ENCODE data around the gene SNAP29.
"Not testable (repeated sequence)": the region's sequence is repeated elsewhere in the genome, so short reads cannot be mapped to it uniquely, and the experiment has no call there.

Gene SNAP29

GRCh38 chr22:20928573-20928967 is 69.8 kb downstream of the SNAP29 start:
- Histone ChIP-seq H3K4me2 (ENCODE audit: low read depth, low read length) (no peak overlapping the region), H3K9ac (ENCODE audit: low read length) (no peak overlapping the region), H3K27me3 (replicated peaks; ENCODE audit: insufficient read depth, low read length) (no peaks in the 10 kb centered on the region), H3K79me2 (ENCODE audit: low read length) (peaks cover 98% of the 10 kb centered on the region), H3K4me1 (ENCODE audit: low read length) (no peaks in the 10 kb centered on the region), H3F3A (ENCODE audit: insufficient read depth, low read length) (no peaks in the 10 kb centered on the region), H3K36me3 (replicated peaks; ENCODE audit: insufficient read depth, low read length) (no peaks in the 10 kb centered on the region), H2AFZ (ENCODE audit: low read length) (no peak overlapping the region), H3K27ac (ENCODE audit: low read length) (no peak overlapping the region), H4K20me1 (ENCODE audit: insufficient read depth, low read length) (peaks cover 68% of the 10 kb centered on the region), H3K4me3 (ENCODE audit: low read length) (no peak overlapping the region), H3K9me2 (replicated peaks; ENCODE audit: insufficient read depth, low read length) (no peaks in the 10 kb centered on the region), H3K9me3 (replicated peaks; ENCODE audit: insufficient read depth, low read length) (no peaks in the 10 kb centered on the region)
- no peak for DNase-seq
- TF ChIP-seq, protein P1, sequence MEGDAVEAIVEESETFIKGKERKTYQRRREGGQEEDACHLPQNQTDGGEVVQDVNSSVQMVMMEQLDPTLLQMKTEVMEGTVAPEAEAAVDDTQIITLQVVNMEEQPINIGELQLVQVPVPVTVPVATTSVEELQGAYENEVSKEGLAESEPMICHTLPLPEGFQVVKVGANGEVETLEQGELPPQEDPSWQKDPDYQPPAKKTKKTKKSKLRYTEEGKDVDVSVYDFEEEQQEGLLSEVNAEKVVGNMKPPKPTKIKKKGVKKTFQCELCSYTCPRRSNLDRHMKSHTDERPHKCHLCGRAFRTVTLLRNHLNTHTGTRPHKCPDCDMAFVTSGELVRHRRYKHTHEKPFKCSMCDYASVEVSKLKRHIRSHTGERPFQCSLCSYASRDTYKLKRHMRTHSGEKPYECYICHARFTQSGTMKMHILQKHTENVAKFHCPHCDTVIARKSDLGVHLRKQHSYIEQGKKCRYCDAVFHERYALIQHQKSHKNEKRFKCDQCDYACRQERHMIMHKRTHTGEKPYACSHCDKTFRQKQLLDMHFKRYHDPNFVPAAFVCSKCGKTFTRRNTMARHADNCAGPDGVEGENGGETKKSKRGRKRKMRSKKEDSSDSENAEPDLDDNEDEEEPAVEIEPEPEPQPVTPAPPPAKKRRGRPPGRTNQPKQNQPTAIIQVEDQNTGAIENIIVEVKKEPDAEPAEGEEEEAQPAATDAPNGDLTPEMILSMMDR (IDR thresholded peaks at IDR 0.05; ENCODE audit: low read length): no peak
- TF ChIP-seq EZH2 (optimal IDR thresholded peaks at IDR 0.05; ENCODE audit: low read depth, low read length) (no peak), EZH2phosphoT487 (IDR thresholded peaks at IDR 0.05; ENCODE audit: low read length) (no peak)

GRCh38 chr22:20930004-20930403 is 71.2 kb downstream of the SNAP29 start:
- DNase-seq: no peak
- Histone ChIP-seq H3K4me3 (ENCODE audit: low read length) (no peak overlapping the region), H3K9me3 (replicated peaks; ENCODE audit: insufficient read depth, low read length) (no peaks in the 10 kb centered on the region), H3K27ac (ENCODE audit: low read length) (no peak overlapping the region), H3K4me1 (ENCODE audit: low read length) (no peaks in the 10 kb centered on the region), H3K4me2 (ENCODE audit: low read depth, low read length) (no peak overlapping the region), H3K79me2 (ENCODE audit: low read length) (peaks cover 98% of the 10 kb centered on the region), H3K9ac (ENCODE audit: low read length) (no peak overlapping the region), H3K9me2 (replicated peaks; ENCODE audit: insufficient read depth, low read length) (no peaks in the 10 kb centered on the region), H3K27me3 (replicated peaks; ENCODE audit: insufficient read depth, low read length) (no peaks in the 10 kb centered on the region), H2AFZ (ENCODE audit: low read length) (no peak overlapping the region), H3K36me3 (replicated peaks; ENCODE audit: insufficient read depth, low read length) (0 out of 2 replicates have a peak, but pooled peaks cover 8% of the 10 kb centered on the region), H4K20me1 (ENCODE audit: insufficient read depth, low read length) (peaks cover 65% of the 10 kb centered on the region), H3F3A (ENCODE audit: insufficient read depth, low read length) (no peaks in the 10 kb centered on the region)
- TF ChIP-seq EZH2 (optimal IDR thresholded peaks at IDR 0.05; ENCODE audit: low read depth, low read length): no peak
- TF ChIP-seq, protein P1 (IDR thresholded peaks at IDR 0.05; ENCODE audit: low read length): no peak
- no peak for TF ChIP-seq EZH2phosphoT487 (IDR thresholded peaks at IDR 0.05; ENCODE audit: low read length)

GRCh38 chr22:20930435-20930834 is 71.6 kb downstream of the SNAP29 start:
- not testable (repeated sequence) for H3K36me3 ChIP-seq (replicated peaks; ENCODE audit: insufficient read depth, low read length); H2AFZ ChIP-seq (ENCODE audit: low read length); H3K9ac ChIP-seq (ENCODE audit: low read length); H3K9me2 ChIP-seq (replicated peaks; ENCODE audit: insufficient read depth, low read length); H3K9me3 ChIP-seq (replicated peaks; ENCODE audit: insufficient read depth, low read length); H3K27me3 ChIP-seq (replicated peaks; ENCODE audit: insufficient read depth, low read length); H3K4me1 ChIP-seq (ENCODE audit: low read length); DNase-seq; H3K4me2 ChIP-seq (ENCODE audit: low read depth, low read length); H3K4me3 ChIP-seq (ENCODE audit: low read length); H3K27ac ChIP-seq (ENCODE audit: low read length); H3F3A ChIP-seq (ENCODE audit: insufficient read depth, low read length)
- Histone ChIP-seq H4K20me1 (ENCODE audit: insufficient read depth, low read length) (peaks cover 63% of the 10 kb centered on the region), H3K79me2 (ENCODE audit: low read length) (peaks cover 98% of the 10 kb centered on the region)

GRCh38 chr22:20931126-20931654 is 72.4 kb downstream of the SNAP29 start:
- Histone ChIP-seq H3K4me1 (ENCODE audit: low read length) (no peaks in the 10 kb centered on the region), H3K9ac (ENCODE audit: low read length) (no peak overlapping the region), H3F3A (ENCODE audit: insufficient read depth, low read length) (no peaks in the 10 kb centered on the region), H3K9me2 (replicated peaks; ENCODE audit: insufficient read depth, low read length) (no peaks in the 10 kb centered on the region), H3K4me2 (ENCODE audit: low read depth, low read length) (no peak overlapping the region), H4K20me1 (ENCODE audit: insufficient read depth, low read length) (peaks cover 60% of the 10 kb centered on the region), H2AFZ (ENCODE audit: low read length) (no peak overlapping the region), H3K36me3 (replicated peaks; ENCODE audit: insufficient read depth, low read length) (0 out of 2 replicates have a peak, but pooled peaks cover 8% of the 10 kb centered on the region), H3K79me2 (ENCODE audit: low read length) (peaks cover 98% of the 10 kb centered on the region), H3K4me3 (ENCODE audit: low read length) (no peak overlapping the region), H3K27ac (ENCODE audit: low read length) (no peak overlapping the region), H3K27me3 (replicated peaks; ENCODE audit: insufficient read depth, low read length) (no peaks in the 10 kb centered on the region), H3K9me3 (replicated peaks; ENCODE audit: insufficient read depth, low read length) (no peaks in the 10 kb centered on the region)
- TF ChIP-seq EZH2 (optimal IDR thresholded peaks at IDR 0.05; ENCODE audit: low read depth, low read length) (no peak), EZH2phosphoT487 (IDR thresholded peaks at IDR 0.05; ENCODE audit: low read length) (no peak)
- TF ChIP-seq, protein P1 (IDR thresholded peaks at IDR 0.05; ENCODE audit: low read length): no peak
- DNase-seq: no peak

Data from MM.1S (cell line).